ENCODE measurements around the gene ZNF714.
A peak's percentile ranks its signal among the peaks of the same experiment; 100 is the strongest.
"Not testable (repeated sequence)": the region's sequence is repeated elsewhere in the genome, so short reads cannot be mapped to it uniquely, and the experiment has no call there.

ZNF714 gene

GRCh38 chr19:21117041-21117907 lies 35.3 kb downstream of the ZNF714 start:
- Mint-ChIP-seq H3K4me1 (no peaks in the 10 kb centered on the region), H3K4me3 (no peak overlapping the region), H3K27ac (no peak overlapping the region), H3K9me3 (peaks cover 33% of the 10 kb centered on the region), H3K36me3 (peaks cover 44% of the 10 kb centered on the region), H3K27me3 (no peaks in the 10 kb centered on the region)

- H3K4me1 Mint-ChIP-seq, result no peaks in the 10 kb centered on the region
- H3K36me3 Mint-ChIP-seq, result peaks cover 6% of the 10 kb centered on the region
- H3K27me3 Mint-ChIP-seq, result no peaks in the 10 kb centered on the region
- H3K4me3 Mint-ChIP-seq, result no peak overlapping the region
- H3K9me3 Mint-ChIP-seq, result peaks cover 18% of the 10 kb centered on the region
- no peak overlapping the region for H3K27ac Mint-ChIP-seq
Observed at GRCh38 chr19:21126078-21126477, 44.1 kb downstream of the ZNF714 start.

DNA sequence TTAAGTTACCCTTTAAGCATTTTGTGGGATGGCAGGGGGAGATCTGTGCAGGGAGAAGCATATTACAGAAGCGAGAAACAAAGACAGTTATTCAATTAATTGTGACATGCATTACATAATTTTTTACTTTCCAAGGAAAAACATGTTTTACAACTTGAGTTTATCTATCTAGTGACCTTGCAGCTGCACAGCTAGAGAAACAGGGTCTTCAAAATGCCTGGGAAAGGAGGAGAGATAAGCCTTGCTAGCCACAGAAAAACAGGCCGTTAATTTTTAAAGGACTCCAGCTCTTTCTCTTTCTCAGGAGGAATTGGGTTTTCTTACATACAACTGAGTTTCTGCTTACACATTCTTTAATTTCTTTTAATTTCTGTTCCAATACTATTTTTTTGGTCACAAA lies 45.0 kb downstream of the ZNF714 start:
- H3K4me1 Mint-ChIP-seq, result no peaks in the 10 kb centered on the region
- H3K4me3 Mint-ChIP-seq, result no peak overlapping the region
- H3K27me3 Mint-ChIP-seq, result no peaks in the 10 kb centered on the region
- no peak overlapping the region for H3K27ac Mint-ChIP-seq
- H3K9me3 Mint-ChIP-seq, result peaks cover 18% of the 10 kb centered on the region
- peaks cover 6% of the 10 kb centered on the region for H3K36me3 Mint-ChIP-seq

GRCh38 chr19:21127898-21128297 lies 45.9 kb downstream of the ZNF714 start:
- Mint-ChIP-seq H3K36me3 (peaks cover 6% of the 10 kb centered on the region), H3K4me1 (no peaks in the 10 kb centered on the region), H3K27me3 (no peaks in the 10 kb centered on the region), H3K4me3 (no peak overlapping the region), H3K27ac (no peak overlapping the region), H3K9me3 (peaks cover 18% of the 10 kb centered on the region)

DNA sequence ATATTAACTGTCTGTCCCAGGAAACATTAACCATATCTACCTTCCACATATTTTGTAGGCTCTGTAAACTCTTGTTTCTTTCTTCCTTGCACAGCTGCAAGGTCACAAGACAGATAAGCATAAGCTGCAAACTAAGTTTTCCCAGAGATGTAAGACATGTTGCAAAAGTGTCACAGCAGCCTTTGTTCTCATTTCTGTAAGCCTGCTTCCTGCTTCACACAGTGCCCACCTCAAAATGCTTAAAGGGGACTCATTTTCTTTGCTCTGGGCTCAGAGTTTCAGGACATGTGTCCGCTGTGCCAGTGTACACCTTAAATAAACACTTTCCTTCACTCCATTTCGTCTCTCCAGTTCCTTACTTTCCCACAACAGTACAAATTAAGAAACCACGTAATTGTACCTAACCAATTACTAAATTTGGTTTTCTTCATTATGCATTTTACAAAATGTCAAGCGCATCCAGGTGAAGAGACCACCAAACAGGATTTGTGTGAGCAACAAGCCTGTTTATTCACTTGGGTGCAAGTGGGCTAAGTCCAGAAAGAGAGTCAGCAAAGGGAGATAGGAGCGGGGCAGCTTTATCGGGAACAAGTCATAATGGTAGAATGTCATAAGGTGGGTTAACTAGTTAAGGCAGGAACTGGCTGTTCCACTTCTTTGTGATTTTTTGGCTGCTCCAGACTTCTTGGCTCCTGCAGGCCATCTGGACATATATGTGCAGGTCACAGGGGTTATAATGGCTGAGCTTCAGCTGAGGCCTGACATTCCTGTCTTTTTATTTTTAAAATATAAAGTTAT lies 47.1 kb downstream of the ZNF714 start:
- no peak overlapping the region for H3K27ac Mint-ChIP-seq
- H3K4me1 Mint-ChIP-seq, result no peaks in the 10 kb centered on the region
- H3K4me3 Mint-ChIP-seq, result no peak overlapping the region
- peaks cover 18% of the 10 kb centered on the region for H3K9me3 Mint-ChIP-seq
- peaks cover 2% of the 10 kb centered on the region for H3K27me3 Mint-ChIP-seq
- H3K36me3 Mint-ChIP-seq, result peaks cover 6% of the 10 kb centered on the region

DNA sequence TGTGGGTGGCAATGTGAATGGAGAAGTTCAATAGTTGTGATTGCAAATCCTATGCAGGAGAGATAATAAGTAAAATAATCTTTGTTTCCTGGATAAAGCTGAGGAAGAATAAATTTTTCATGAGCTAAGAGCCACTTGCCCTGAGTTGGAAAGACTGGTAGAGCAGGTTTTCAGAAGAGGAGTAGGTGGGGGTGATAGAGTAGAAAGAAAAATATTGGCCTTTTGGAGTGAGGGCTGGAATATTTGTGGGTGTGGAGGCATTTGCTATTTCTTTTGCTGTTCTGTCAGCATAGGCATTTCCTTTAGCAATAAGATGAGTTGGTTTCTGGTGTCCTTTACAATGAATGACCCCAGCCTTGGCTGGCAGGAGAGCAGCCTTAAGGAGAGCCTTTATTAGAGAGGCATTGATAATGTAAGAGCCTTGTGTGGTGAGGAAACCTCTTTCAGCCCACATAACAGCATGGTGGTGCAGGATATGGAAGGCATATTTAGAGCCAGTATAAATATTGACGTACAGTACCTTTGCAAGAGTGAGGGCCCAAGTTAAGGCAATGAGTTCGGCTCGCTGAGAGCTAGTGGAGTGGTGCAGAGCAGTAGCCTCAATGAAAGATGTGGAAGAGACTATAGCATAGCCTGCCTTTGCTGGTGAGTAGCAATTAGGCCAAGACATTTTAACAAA lies 48.2 kb downstream of the ZNF714 start:
- H3K4me3 Mint-ChIP-seq, result no peak overlapping the region
- peaks cover 7% of the 10 kb centered on the region for H3K36me3 Mint-ChIP-seq

GRCh38 chr19:21133633-21134032 lies 51.6 kb downstream of the ZNF714 start:
- Mint-ChIP-seq H3K4me1 (no peaks in the 10 kb centered on the region), H3K27ac (no peak overlapping the region), H3K9me3 (no peaks in the 10 kb centered on the region), H3K36me3 (peaks cover 1% of the 10 kb centered on the region), H3K4me3 (no peak overlapping the region), H3K27me3 (peaks cover 3% of the 10 kb centered on the region)

More for the DNA sequence above, 48.2 kb downstream of the ZNF714 start:
- Mint-ChIP-seq H3K27ac (no peak overlapping the region), H3K9me3 (peaks cover 17% of the 10 kb centered on the region), H3K4me1 (no peaks in the 10 kb centered on the region), H3K27me3 (peaks cover 3% of the 10 kb centered on the region)

DNA sequence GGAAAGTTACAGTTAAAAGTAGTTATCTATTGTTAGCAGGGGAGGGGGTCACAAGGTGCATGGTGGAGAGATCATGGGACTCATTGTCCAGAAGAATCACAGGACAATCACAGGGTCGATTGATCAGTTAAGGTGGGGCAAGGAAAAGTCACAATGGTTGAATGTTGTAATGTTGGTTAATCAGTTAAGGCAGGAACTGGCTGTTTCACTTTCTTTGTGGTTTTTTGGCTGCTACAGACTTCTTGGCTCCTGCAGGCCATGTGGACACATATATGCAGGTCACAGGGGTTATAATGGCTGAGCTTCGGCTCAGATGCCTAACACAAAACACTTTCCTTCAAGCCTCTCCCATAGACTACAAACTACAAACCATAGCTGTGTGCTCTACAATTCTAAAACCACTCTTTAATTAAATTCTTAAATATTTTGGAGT lies 52.9 kb downstream of the ZNF714 start:
- Mint-ChIP-seq H3K4me3 (no peak overlapping the region), H3K27me3 (peaks cover 3% of the 10 kb centered on the region), H3K27ac (no peak overlapping the region), H3K9me3 (no peaks in the 10 kb centered on the region), H3K36me3 (peaks cover 1% of the 10 kb centered on the region), H3K4me1 (no peaks in the 10 kb centered on the region)

DNA sequence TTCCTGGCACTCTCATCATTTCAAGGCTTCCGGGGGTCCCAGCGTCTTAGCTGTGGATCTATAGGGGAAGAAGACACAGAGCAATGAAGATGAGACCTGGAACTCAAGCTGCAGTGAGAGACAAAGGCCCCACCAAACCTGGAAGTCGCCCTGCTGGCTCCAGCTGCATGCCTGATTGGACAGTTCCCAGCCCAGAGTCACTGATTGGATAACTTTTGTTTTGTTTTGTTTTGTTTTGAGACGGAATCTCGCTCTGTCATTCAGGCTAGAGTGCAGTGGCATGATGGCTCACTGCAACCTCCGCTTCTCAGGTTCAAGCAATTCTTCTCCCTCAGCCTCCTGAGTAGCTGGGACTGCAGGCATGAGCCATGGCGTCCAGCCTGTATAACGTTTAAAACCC lies 53.4 kb downstream of the ZNF714 start:
- H3K9me3 Mint-ChIP-seq, result no peaks in the 10 kb centered on the region
- H3K27me3 Mint-ChIP-seq, result peaks cover 3% of the 10 kb centered on the region
- H3K36me3 Mint-ChIP-seq, result peaks cover 1% of the 10 kb centered on the region
- H3K27ac Mint-ChIP-seq, result no peak overlapping the region
- peaks cover 1% of the 10 kb centered on the region for H3K4me1 Mint-ChIP-seq
- H3K4me3 Mint-ChIP-seq, result no peak overlapping the region

GRCh38 chr19:21138130-21138529 lies 56.1 kb downstream of the ZNF714 start:
- Mint-ChIP-seq H3K27ac (no peak overlapping the region), H3K4me1 (peaks cover 19% of the 10 kb centered on the region), H3K9me3 (no peaks in the 10 kb centered on the region), H3K27me3 (peaks cover 3% of the 10 kb centered on the region), H3K4me3 (no peak overlapping the region), H3K36me3 (peaks cover 4% of the 10 kb centered on the region)

DNA sequence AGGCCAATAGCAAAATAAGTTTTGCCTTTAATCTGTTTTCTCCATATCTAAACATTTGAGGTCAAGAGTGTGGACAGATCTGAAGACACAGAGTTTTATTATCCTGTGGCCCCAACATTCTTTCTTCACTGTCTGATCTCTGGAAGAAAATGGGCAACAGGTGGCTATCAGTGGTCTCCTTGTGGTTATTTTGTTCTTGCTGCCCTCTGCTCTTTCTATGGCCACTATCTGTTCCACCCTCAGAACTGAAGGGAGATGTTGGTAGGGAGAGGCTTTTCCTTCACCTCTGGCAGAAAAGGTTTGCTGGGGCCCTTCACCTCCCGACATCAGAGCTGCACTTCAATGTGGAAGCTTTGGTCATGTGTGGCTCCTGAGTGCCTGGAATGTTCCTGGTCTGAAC lies 59.0 kb downstream of the ZNF714 start:
- peaks cover 42% of the 10 kb centered on the region for H3K4me1 Mint-ChIP-seq
- H3K9me3 Mint-ChIP-seq, H3K27me3 Mint-ChIP-seq, H3K4me3 Mint-ChIP-seq, H3K27ac Mint-ChIP-seq: not testable (repeated sequence)
- peaks cover 16% of the 10 kb centered on the region for H3K36me3 Mint-ChIP-seq

DNA sequence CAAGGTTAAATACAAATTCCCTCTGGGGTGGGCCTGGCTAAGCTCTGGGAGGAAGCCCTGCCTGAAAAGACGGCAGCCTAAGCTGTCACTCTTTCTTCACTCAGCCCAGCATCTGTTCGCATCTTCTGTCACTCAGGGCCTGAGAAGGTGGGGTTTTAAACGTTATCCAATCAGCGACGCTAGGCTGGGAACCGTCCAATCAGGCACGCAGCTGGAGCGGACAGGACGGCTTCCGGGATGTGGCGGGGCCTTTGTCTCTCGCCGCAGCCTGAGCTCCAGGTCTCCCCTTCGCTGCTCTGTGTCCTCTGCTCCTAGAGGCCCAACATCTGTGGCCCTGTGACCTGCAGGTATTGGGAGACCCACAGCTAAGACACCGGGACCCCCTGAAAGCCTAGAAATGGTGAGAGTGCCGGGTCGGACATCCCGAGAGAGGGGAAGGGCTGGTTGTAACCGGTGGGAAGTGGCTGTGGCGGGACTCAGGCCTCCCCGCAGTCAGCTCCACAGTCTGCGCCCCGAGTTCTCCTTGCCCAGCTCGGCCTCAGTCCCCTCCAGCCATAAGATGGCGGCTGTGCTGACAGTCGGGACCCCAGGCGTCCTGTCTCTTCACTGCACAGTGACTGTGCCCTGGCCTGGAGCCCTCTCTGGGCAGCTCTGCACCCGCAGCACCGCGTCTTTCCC lies 59.9 kb downstream of the ZNF714 start, which contains the start of gene ZNF431:
Gene ZNF431, plus strand, starts transcription at position 254 of the 678 bp plus-strand sequence. Its CDS starts 144 bp downstream, at position 398.
- no peaks in the 10 kb centered on the region for H3K9me3 Mint-ChIP-seq
- peaks cover 48% of the 10 kb centered on the region for H3K4me1 Mint-ChIP-seq
- peaks cover 21% of the 10 kb centered on the region for H3K36me3 Mint-ChIP-seq
- H3K4me3 Mint-ChIP-seq, result peak within 1 kb of the TSS; percentile 97
- no peaks in the 10 kb centered on the region for H3K27me3 Mint-ChIP-seq
- peak within 1 kb of the TSS; percentile 95 for H3K27ac Mint-ChIP-seq

- peak overlapping the region; percentile 70 for H3K4me3 Mint-ChIP-seq
- H3K27ac Mint-ChIP-seq, result peak overlapping the region; percentile 59
- H3K27me3 Mint-ChIP-seq, result no peaks in the 10 kb centered on the region
- peaks cover 56% of the 10 kb centered on the region for H3K4me1 Mint-ChIP-seq
- H3K36me3 Mint-ChIP-seq, result peaks cover 27% of the 10 kb centered on the region
- H3K9me3 Mint-ChIP-seq, result no peaks in the 10 kb centered on the region
Observed at GRCh38 chr19:21143428-21143827, 61.4 kb downstream of the ZNF714 start.

DNA sequence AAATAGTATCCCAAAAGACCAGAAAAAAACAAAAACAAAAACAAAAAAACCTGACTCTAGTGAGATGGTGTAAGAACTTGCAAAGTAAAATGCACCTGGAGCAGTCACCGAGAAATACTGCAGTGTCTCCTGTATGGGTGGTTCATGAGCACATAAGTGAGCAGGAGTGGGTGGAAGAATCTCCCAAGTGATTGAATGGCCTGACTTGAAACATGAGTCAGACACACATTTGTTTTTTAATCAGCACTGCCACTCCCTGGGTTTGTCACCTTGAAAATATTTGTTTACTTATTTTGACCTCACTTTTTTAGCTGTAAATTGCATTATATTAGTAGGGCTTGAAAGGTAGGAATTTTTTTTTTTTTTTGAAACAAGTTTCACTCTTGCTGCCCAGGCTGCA lies 61.9 kb downstream of the ZNF714 start:
- Mint-ChIP-seq H3K9me3 (no peaks in the 10 kb centered on the region), H3K27me3 (no peaks in the 10 kb centered on the region), H3K36me3 (peaks cover 30% of the 10 kb centered on the region), H3K27ac (peak overlapping the region; percentile 59), H3K4me3 (peak overlapping the region; percentile 70), H3K4me1 (peaks cover 60% of the 10 kb centered on the region)

DNA sequence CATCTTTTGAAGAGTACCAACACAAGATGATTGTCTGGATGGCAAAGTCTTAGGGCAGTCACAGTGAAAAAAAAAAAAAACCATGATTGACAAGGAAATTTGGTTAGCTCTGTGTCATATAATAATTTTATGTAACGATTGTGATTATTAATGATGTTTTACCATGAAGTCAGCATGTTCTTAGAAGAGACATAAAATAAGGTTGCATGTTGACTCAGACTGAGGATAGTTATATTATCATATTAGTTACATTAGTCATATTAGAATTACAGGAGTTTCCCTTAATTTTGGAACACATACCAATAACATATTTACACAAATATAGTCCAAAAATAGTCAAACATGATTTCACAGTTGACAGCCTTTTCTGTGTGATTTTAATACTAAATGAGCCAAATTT lies 65.5 kb downstream of the ZNF714 start:
- no peak overlapping the region for H3K4me3 Mint-ChIP-seq
- H3K9me3 Mint-ChIP-seq, result no peaks in the 10 kb centered on the region
- H3K27me3 Mint-ChIP-seq, result no peaks in the 10 kb centered on the region
- no peak overlapping the region for H3K27ac Mint-ChIP-seq
- H3K4me1 Mint-ChIP-seq, result peaks cover 57% of the 10 kb centered on the region
- H3K36me3 Mint-ChIP-seq, result peaks cover 57% of the 10 kb centered on the region

Measured in activated naive CD4-positive, alpha-beta T cell treated with anti-CD3 and anti-CD28 coated beads, Interleukin-2, amount 50 U/mL, for 24 hours (primary cell).